ENCODE data around the gene ZNF296. TPM values are rescaled to one million over a fixed set of nuclear protein-coding genes. Genes with fewer than 3 reads are reported as not detected.

The ZNF296 gene
- total RNA-seq, 6 donors from 2014 or later: 1.5 to 7.3 (median 2.4) TPM

GRCh38 chr19:45074744-45075300 lies 1.5 kb downstream of the ZNF296 start:
- Histone ChIP-seq H3K27me3 (no peaks in the 10 kb centered on the region), H3K4me3 (peak overlapping the region in 3 of 4 donors; percentile 62 to 79 (median 63)), H3K9me3 (no peaks in the 10 kb centered on the region), H3K4me1 (peaks cover 21 to 50% (median 37%) of the 10 kb centered on the region in 4 donors), H3K36me3 (peaks cover 9 to 27% (median 25%) of the 10 kb centered on the region in 4 donors), H3K27ac (peak overlapping the region; percentile 77 to 87 (median 82))
- TF ChIP-seq, protein P1, sequence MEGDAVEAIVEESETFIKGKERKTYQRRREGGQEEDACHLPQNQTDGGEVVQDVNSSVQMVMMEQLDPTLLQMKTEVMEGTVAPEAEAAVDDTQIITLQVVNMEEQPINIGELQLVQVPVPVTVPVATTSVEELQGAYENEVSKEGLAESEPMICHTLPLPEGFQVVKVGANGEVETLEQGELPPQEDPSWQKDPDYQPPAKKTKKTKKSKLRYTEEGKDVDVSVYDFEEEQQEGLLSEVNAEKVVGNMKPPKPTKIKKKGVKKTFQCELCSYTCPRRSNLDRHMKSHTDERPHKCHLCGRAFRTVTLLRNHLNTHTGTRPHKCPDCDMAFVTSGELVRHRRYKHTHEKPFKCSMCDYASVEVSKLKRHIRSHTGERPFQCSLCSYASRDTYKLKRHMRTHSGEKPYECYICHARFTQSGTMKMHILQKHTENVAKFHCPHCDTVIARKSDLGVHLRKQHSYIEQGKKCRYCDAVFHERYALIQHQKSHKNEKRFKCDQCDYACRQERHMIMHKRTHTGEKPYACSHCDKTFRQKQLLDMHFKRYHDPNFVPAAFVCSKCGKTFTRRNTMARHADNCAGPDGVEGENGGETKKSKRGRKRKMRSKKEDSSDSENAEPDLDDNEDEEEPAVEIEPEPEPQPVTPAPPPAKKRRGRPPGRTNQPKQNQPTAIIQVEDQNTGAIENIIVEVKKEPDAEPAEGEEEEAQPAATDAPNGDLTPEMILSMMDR (IDR thresholded peaks at IDR 0.05): no peak
- TF ChIP-seq POLR2AphosphoS5 (IDR thresholded peaks at IDR 0.05) (no peak), POLR2A (IDR thresholded peaks at IDR 0.05) (no peak), EP300 (IDR thresholded peaks at IDR 0.05) (no peak)
- WGBS, 2 donors: 54 to 71% methylated on average over 6 to 11 of the region's 11 CpGs
- DNase-seq (no peak), ATAC-seq (ENCODE audit: low FRiP score in 2 of 2) (no peak)

- H3K27me3 ChIP-seq: no peaks in the 10 kb centered on the region
- peaks cover 13 to 36% (median 26%) of the 10 kb centered on the region in 4 donors for H3K4me1 ChIP-seq
- ATAC-seq (ENCODE audit: low FRiP score in 2 of 2) (no peak), DNase-seq (peak; percentile 68 to 82)
- H3K27ac ChIP-seq: peak overlapping the region in 2 of 4 donors; percentile 47 to 52
- H3K9me3 ChIP-seq: no peaks in the 10 kb centered on the region
- no peak overlapping the region for H3K4me3 ChIP-seq
- 82 to 83% methylated on average over 7 to 20 of the region's 34 CpGs for WGBS, 2 donors
- H3K36me3 ChIP-seq: peaks cover 24 to 54% (median 50%) of the 10 kb centered on the region in 4 donors
- TF ChIP-seq POLR2A (IDR thresholded peaks at IDR 0.05): no peak
- TF ChIP-seq POLR2AphosphoS5 (IDR thresholded peaks at IDR 0.05): no peak
- TF ChIP-seq, protein P1 (IDR thresholded peaks at IDR 0.05): no peak
- TF ChIP-seq EP300 (IDR thresholded peaks at IDR 0.05): no peak
These were observed 4.1 kb downstream of the ZNF296 start for GRCh38 chr19:45071969-45072790.

DNA sequence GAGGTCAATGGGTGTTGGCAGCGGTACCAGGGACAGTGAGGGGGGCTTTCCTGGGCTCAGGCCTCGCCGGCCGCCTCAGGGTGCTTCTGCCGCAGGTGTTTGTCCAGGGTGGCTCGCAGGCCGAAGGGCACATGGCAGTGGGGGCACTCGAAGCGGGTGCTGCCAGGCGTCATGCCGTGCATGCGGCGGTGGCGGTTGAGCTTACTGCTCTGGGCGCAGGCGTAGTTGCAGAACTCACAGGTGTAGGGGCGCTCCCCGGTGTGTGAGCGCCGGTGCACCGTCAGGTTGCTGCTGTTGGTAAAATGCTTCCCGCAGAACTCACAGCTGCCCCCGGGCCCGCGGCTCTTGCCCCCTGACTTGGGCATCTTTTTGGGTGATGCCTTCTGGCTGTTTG lies 4.7 kb downstream of the ZNF296 start:
- H3K36me3 ChIP-seq: peaks cover 24 to 60% (median 56%) of the 10 kb centered on the region in 4 donors
- H3K4me3 ChIP-seq: no peak overlapping the region
- H3K9me3 ChIP-seq: no peaks in the 10 kb centered on the region
- TF ChIP-seq POLR2A (IDR thresholded peaks at IDR 0.05): no peak
- TF ChIP-seq, protein P1 (IDR thresholded peaks at IDR 0.05): no peak
- TF ChIP-seq POLR2AphosphoS5 (IDR thresholded peaks at IDR 0.05): no peak
- no peak for TF ChIP-seq EP300 (IDR thresholded peaks at IDR 0.05)
- H3K4me1 ChIP-seq: peaks cover 8 to 29% (median 19%) of the 10 kb centered on the region in 4 donors
- no peaks in the 10 kb centered on the region for H3K27me3 ChIP-seq
- 90 to 95% methylated on average over 19 to 22 of the region's 25 CpGs for WGBS, 2 donors
- H3K27ac ChIP-seq: no peak overlapping the region
- DNase-seq (peak in 1 of 2 donors; percentile 82), ATAC-seq (ENCODE audit: low FRiP score in 2 of 2) (no peak)

DNA sequence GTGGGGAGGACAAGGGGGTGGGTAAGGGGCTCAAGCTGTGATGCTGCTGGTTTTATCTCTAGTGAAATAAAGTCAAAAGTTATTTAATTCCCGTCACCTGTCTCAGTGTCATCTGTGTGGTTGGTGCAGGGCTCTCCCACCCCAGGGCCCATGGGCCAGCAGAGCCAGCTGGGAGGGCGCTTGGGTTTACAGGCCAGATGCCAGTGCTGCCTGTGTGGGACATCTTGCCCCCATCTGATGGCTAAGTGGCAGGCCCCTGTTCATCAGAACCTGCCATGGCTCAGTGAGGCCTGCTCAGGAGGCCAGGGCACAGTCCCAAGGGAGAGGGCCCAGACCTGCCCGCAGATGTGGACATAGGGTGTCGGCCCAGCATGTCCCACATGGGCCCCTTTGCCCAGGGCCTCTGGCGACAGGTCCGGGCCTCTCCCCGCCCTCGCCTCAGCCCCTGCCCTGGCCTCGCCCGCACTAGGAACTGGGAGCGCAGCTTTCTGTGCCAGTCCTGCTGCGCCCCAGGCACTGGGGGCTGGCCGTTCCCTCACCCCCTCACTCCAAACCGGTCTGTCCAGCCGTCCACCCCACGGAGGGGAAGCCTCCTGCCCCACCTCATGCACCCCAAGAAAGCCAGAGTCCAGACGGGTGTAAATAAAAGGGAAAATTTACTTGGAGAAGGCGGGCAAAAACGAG lies 5.3 kb downstream of the ZNF296 start:
- Histone ChIP-seq H3K27ac (peak overlapping the region in 1 of 4 donors; percentile 35), H3K4me1 (peaks cover 7 to 24% (median 16%) of the 10 kb centered on the region in 4 donors), H3K36me3 (peaks cover 24 to 66% (median 59%) of the 10 kb centered on the region in 4 donors), H3K4me3 (no peak overlapping the region), H3K27me3 (no peaks in the 10 kb centered on the region), H3K9me3 (no peaks in the 10 kb centered on the region)
- ATAC-seq (ENCODE audit: low FRiP score in 2 of 2) (no peak), DNase-seq (peak in 1 of 2 donors; percentile 78)
- 58 to 79% methylated on average over 8 to 18 of the region's 19 CpGs for WGBS, 2 donors
- no peak for TF ChIP-seq POLR2AphosphoS5 (IDR thresholded peaks at IDR 0.05)
- TF ChIP-seq, protein P1 (IDR thresholded peaks at IDR 0.05): no peak
- no peak for TF ChIP-seq EP300 (IDR thresholded peaks at IDR 0.05)

Measured in upper lobe of left lung (tissue), 6 donors.